HG03103 (cell line): ENCODE measurements around the gene RBBP8.

Experiments used
- ATAC-seq: cut with Tn5 transposase; IDR thresholded peaks from one replicate; pipeline ENCODE4 v1.9.1; 2021; ENCODE audit warnings: low read depth; ENCODE audit not compliant: unreplicated experiment

Gene RBBP8

DNA sequence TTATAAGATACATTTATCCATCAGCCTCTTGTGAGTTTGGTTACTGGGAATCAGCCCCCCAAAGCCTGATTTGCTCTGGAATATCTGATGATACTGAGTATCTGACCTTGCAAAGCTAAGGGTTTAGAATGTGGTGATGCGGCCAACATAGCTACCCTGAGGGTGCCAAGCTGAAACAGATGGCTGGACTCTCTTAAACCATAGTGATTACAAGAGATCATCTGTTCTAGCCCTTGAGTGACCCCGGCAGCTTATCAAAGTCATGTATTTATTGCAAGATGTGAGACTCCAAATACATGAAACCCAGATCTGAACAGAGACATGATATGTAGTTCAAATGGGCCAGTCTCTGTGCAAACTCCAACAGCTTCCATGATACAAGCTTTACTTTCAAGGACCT is 124.0 kb downstream of the RBBP8 start:
- no peak for ATAC-seq

GRCh38 chr18:23058746-23059415 is 125.8 kb downstream of the RBBP8 start:
- ATAC-seq, result no peak

DNA sequence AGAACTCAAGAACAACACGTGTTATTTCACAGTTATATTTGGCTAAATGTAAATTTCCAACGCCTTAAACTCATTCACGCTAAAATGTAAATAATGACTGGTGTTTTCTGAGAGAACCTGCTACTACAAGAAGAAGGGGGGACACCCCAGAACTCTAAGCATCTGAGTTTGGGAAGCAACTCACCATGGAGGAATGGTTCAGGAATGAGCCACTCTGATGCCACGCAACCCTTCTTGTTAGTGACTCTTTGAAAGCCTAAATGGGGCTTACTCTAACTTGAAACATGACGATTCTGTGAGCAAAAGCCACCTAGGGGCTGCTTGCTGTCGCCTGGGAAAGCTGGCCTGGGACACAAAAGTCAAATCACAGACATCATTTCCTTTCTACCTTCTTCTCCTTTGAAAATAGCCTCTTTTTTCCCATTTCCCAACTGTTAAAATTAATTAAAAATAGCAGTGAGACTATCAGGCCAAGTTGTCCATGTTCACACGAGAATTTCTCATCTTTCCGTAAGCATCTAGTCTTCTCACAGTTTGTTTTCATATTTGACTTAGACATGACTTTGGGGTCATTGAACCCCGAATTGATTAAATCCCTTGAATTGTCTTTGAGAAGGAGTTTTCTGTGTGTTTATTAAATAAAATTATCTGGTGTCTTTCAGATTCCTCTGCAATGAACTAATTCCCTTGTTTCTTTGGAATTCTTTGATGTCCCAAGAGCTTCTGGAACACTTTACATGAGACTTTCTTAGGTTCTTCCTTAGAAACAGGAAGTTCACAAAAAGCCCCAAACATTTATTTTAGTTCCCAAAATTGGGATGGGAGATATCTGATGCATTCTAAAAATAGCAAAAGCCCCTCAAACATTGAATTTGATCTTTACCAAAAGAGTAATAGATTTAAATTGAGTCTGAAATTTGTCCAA is 126.7 kb downstream of the RBBP8 start:
- ATAC-seq, result no peak

DNA sequence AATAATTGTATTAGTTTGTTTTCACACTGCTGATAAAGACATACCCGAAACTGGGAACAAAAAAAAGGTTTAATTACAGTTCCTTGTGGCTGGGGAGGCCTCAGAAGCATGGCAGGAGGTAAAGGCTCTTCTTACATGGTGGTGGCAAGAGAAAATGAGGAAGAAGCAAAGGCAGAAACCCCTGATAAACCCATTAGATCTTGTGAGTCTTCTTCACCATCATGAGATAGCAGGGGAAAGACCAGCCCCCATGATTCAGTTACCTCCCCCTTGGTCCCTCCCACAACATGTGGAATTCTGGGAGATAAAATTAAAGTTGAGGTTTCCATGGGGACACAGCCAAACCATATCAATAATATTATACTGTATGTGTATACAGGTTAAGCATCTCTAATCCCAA is 128.9 kb downstream of the RBBP8 start:
- no peak for ATAC-seq

DNA sequence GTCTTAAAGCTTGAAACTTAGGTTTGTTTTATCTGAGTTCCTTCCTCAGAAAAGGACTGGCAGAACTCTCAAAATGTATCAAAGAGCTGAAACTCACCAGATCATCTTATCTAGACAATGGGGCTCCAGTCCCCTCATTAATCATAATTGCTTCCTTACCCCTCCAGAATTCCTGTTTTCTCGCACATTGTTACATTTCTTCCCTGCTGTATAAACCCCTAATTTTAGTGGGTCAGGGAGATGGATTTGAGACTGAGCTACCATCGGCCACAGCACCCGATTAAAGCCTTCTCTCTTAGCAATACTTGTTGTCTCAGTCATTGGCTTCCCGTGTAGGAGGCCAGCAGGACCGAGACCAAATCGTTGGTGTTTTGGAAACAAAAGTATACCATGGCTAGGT is 130.4 kb downstream of the RBBP8 start:
- no peak for ATAC-seq

DNA sequence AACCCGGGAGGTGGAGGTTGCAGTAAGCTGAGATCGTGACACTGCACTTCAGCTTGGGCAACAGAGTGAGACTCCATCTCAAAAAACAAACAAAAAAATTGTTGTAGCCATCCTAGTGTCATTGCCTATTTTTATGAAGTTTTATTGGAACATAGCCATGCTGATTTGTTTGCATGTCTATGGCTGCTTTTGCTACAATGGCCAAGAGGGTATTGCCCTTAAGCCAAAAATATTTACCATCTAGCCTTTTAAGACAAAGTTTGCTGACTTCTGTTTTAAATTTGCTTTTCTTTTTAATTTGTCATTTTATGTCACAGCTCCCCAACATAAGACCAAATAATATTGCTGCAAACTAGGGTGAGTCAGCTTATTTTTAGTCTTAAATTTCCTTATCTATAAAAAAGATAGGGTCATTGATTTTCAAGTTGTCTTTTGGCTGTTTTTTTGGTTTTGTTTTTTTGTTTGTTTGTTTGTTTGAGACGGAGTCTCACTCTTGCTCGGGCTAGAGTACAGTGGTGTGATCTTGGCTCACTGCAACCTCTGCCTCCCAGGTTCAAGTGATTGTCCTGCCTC is 132.2 kb downstream of the RBBP8 start:
- no peak for ATAC-seq

- ATAC-seq, result no peak
Observed at GRCh38 chr18:23066060-23066459, 132.9 kb downstream of the RBBP8 start.

DNA sequence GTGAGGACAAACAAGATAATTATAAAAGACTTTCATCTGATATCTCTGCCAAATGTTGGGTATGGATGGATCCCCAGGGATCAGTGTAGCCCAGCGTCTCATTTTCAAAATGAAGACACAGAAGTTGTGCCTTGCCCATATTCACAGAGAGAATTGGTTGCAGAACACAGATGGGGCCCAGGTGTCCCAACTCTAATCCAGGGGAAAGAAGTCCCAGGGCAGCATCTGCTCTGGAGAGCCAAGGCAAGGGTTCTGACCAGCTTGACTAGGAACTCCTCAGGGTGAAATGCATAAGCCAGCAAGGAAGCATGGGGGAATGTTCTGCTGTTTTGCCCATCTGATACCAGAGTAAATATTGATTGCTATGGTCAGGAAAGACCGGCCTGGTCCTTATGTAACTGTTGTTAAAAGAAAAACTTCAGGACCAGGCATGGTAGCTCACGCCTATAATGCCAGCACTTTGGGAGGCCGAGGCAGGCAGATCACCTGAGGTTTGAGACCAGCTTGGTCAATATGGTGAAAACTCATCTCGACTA is 133.4 kb downstream of the RBBP8 start:
- ATAC-seq, result no peak

DNA sequence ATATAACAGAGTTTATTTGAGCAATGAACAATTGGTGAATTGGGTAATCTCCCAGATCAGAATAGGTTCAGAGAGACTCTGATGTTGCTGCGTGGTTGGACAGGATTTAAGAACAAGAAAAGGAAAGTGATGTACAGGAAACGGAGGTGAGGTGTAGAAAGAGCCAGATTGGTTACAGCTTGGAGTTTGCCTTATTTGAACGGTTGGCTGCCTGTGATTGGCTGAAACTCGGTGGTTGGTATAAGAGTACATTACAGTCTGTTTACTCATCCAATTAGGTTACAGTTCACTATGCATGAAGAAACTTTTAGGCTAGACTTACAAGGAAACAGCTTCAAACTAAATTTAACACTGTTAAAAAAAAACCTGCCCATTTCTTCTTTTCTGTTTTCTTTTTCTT is 134.1 kb downstream of the RBBP8 start:
- ATAC-seq, result no peak

DNA sequence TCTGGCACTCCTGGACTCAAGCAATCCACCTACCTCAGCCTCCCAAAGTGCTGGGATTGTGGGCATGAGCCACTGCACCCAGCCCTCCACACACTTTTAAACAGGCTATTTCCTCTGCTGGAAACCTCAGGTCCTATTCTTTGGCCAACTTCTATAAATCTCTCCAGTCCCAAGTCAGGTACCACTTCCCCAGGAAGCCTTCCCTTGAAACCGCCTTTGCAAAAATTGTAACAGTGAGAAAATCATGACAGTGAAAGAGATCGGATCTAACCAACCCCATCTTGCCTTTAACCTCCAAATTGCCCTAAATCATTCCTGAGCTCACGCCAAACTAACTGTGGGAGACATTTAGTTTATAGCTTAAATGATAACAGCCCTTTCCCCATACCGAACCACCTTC is 134.9 kb downstream of the RBBP8 start:
- no peak for ATAC-seq

DNA sequence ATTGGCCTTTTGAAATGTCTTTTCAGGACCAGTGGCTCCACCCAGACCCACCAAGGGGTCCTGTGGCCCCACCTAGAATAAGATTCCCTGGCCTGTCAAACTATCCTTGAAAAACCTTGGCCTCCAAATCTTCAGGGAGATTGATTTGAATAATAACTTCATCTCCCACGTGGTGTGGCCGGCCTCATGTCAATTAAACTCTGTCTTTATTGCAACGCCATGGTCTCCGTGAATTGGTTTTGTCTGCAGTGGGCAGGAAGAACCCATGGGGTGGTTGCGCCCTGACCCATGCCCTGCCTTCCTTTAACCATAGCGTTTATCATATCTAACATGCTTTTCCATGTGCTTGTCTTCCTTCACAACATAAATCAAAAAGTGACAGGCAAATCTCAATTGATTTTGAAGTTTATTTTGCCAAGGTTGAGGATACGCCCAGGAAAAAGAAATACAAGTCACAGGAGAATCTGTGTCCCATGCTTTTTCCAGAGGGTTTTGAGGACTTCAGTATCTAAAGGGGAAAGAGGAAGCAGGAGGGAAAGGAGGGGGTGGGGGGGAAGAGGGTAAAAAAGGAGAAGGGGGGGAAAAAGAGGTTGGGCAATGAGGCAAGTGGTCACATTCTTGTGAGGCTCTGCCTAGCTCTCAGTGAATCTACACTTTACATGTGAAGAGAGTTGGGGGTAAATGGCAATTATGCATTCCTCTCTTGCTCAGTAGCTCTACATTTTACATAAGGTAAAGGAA is 135.6 kb downstream of the RBBP8 start:
- ATAC-seq, result no peak

DNA sequence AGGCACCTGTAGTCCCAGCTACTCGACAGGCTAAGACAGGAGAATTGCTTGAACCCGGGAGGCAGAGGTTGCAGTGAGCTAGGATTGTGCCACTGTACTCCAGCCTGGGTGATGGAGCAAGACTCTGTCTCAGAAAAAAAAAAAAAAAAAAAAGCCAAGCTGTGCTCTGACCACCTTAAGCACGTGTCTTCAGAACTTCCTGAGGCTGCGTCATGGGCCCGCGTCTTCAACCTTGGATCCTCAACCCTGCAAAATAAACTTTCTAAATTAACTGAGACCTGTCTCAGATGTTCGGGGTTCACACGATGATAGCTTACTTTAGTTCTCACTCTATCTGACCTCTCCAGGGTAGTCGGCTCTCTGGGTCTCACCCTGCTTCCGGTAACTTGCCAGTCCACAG is 136.4 kb downstream of the RBBP8 start:
- ATAC-seq, result no peak

- ATAC-seq, result no peak
Observed at GRCh38 chr18:23069898-23070297, 136.8 kb downstream of the RBBP8 start.

GRCh38 chr18:23071285-23071684 is 138.2 kb downstream of the RBBP8 start:
- peak; percentile 96 for ATAC-seq

GRCh38 chr18:23072079-23072478 is 139.0 kb downstream of the RBBP8 start:
- no peak for ATAC-seq

GRCh38 chr18:23073996-23074606 is 141.0 kb downstream of the RBBP8 start:
- ATAC-seq, result no peak
